Activated CD4-positive, CD25-positive, alpha-beta regulatory T cell treated with anti-CD3 and anti-CD28 coated beads, Interleukin-2, amount 50 U/mL, for 72 hours (primary cell): ENCODE data around the gene ATP6V0D1.
"Not testable (repeated sequence)": the region's sequence is repeated elsewhere in the genome, so short reads cannot be mapped to it uniquely, and the experiment has no call there.

Experiments
- DNase-seq: peaks from one replicate; pipeline ENCODE4 v3.0.0; 2021

ATP6V0D1 gene

GRCh38 chr16:67425061-67425460, 55.9 kb downstream of the ATP6V0D1 start:
- DNase-seq, result no peak

- DNase-seq, result no peak
Measured at GRCh38 chr16:67424261-67424615, 56.7 kb downstream of the ATP6V0D1 start.

DNA sequence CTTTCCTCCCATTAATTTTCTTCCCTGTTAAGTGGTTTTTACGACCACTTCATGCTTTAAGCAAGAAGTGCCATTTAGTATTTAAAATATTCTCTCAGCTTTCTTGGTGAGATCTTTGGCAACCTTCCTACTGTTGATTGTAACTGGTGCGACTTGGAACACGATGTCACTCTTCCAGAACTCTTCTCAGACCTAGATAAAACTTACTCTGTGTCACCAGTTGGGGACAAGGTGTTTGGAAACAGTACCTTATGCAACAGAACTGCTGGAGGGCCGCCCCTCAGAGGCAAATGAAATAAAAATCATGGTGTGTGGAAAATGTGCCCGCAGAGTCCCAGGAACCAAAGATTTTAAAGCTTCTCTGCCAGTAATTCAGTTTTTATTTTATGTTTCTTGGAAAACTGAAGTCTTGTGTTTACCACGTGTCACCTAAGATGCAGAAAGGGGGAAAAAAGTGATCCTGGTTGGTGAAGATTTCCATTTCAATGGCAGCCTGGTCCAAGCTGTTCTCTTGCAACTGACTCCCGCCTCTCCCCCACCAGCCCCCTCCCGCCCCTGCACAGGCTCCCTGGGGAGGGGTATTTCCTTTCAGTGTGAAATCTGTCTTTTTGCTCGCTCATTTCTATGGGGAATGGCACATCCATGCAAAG, 57.2 kb downstream of the ATP6V0D1 start:
- no peak for DNase-seq

DNA sequence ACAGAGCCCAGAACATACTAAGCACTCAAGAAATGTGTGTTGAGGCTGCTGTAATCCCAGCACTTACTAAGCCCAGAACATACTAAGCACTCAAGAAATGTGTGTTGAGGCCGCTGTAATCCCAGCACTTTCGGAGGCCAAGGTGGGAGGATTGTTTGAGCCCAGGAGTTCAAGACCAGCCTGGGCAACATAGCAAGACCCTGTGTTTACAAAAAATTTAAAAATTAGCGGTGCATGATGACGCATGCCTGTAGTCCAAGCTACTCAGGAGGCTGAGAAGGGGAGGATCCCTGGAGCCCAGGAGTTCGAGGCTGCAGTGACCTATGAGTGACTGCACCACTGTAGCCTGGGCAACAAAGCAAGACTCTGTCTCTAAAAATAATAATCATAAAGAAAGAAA, 57.9 kb downstream of the ATP6V0D1 start:
- no peak for DNase-seq

DNA sequence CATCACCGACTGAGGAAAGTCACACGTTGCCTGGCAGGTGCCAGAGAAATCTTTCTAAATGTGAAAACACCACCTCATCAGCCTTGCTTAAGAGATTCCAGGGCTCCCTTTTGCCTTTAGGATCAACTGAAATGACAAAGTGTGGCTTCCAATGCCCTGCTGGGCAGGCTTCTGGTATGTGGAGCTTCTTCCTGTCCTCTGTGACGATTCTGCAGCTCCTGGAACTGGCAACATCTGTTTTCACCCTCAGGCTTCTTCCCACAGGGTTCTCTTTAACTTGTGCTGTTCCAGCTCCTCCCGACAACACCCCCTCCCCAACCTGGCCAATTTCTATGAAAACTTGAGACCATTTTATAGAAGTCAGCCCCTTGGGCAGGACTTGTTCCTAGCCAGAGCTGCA, 59.9 kb downstream of the ATP6V0D1 start:
- DNase-seq, result no peak

GRCh38 chr16:67419931-67420330, 61.0 kb downstream of the ATP6V0D1 start:
- DNase-seq, result no peak

DNA sequence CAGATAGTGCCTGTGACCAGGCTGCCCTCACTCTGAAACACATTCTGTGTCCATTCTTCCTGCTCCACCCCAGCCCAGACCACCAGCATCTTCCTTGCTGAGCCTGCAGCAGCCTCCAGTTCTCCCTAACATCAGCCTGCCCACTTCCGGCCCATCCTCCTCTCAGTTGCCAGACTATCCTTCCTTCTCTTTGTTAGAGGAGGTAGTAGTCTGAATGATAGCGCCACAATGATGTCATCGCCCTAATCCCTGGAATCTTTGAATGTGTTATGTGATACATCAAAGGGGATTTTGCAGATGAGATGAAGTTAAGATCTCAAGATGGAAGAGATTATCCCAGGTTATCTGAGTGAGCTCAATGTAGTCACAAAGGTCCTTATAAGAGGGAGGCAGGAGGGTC, 61.5 kb downstream of the ATP6V0D1 start:
- no peak for DNase-seq

DNA sequence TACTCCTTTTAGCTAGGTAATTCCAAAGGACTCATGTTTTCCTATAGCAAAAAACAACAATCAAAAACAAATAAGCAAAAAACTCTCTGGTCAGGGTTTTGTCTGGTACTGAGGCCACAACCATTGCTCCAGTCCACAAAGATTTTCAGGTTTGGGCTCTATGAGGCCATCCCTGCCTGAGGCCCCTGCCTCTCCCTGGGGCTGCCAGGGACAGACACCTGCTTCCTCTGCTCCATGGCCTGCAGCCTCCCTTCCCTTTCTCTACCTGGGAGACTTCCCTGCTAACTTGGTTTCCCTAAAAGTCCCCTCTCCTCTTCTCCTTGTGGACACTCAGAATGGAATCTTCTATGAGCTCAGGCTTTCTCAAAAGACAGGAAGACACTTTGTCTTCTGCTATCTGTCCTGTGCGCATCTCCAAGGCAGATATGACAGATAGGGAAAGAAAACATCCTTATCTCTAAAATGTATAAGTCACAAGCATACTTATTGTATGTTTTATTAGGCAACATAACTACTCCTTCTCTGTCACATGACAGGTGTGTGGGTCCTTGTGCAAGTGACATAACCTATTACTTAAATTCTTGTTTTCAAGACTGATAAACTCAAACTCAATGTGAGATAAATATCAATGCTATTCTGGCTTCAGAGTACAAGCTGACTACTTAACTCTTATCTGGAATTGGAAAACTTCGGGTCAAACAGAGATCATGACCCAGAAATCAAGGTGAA, 63.5 kb downstream of the ATP6V0D1 start:
- no peak for DNase-seq

- DNase-seq, result peak; percentile 55
Measured at GRCh38 chr16:67415872-67416793, 64.8 kb downstream of the ATP6V0D1 start, which contains the start of gene ZDHHC1. Gene ZDHHC1, minus strand, starts transcription at chr16:67416477. Its CDS starts 8,702 bp downstream, at chr16:67407775.

DNA sequence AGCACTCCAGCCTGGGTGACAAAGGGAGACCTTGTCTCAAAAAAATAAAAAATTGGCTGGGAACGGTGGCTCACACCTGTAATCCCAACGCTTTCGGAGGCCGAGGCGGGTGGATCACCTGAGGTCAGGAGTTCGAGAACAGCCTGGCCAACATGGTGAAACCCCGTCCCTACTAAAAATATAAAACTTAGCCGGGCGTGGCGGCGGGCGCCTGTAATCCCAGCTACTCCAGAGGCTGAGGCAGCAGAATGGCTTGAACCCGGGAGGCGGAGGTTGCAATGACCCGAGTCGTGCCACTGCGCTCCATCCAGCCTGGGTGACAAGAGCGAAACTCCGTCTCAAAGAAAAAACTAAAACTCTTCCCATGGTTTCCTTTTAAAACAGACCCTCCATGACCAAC, 65.5 kb downstream of the ATP6V0D1 start:
- not testable (repeated sequence) for DNase-seq

DNA sequence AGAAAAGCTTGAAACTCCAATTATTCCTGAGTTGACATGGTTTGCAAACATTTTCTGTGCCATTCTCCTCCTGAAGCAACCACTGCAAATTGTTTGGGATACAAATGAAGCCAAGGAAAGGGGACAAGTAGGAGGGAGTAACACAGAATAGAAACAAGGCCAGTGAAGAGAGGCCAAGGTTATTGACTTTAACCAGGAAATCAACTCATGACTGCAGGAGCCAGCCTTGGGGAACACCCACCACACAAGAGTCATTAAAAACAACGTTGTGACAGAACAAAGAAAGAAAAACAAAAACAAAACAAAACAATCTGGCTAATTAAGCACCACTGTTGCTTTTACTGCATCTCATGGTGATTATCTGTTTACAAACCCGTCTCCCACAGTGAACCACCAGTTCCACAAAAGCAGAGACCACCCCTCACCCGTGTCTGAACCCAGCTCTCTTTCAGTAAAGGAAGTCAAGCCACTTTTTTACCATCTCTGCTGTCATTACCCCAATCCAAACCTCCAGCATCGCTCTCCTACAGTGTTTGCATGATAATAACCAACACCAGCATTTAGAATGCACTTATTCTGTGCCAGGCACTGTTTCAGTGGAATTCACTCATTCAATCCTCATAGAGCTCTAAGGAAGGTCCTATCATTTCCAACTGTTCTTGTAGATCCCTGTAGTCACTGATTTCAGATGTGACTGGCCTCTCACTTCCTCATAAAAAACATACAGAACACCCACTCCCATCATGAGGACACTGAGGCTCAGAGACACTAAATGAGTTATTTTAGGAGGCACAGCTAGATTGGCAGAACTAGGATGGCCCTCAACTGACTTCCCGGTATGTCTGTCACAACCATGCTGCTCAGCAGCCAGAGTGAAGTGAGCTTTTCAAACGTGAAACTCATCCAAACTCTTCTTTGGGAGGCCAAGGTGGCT, 66.7 kb downstream of the ATP6V0D1 start:
- DNase-seq, result no peak

DNA sequence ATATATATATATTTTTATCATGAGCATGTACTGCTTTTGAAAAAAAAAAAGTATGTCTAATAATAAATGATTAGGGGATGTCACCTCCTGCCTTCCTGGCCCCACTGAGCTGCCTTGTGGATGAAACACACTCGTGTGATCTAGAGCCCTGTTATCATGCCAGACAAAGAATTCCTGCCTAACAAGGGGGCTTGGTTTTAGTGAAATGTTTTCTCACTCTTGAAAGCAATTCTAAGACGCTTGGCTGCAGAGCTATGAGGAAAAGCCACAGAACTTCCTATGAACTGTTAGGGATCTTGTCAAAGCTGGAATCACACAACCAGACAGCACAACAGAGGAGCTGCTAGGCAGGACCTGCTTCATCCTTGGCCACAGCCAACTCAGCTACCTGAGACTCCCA, 68.7 kb downstream of the ATP6V0D1 start:
- no peak for DNase-seq

GRCh38 chr16:67411339-67411738, 69.6 kb downstream of the ATP6V0D1 start:
- DNase-seq, result no peak

- no peak for DNase-seq
Measured at GRCh38 chr16:67409631-67410030, 71.3 kb downstream of the ATP6V0D1 start.

DNA sequence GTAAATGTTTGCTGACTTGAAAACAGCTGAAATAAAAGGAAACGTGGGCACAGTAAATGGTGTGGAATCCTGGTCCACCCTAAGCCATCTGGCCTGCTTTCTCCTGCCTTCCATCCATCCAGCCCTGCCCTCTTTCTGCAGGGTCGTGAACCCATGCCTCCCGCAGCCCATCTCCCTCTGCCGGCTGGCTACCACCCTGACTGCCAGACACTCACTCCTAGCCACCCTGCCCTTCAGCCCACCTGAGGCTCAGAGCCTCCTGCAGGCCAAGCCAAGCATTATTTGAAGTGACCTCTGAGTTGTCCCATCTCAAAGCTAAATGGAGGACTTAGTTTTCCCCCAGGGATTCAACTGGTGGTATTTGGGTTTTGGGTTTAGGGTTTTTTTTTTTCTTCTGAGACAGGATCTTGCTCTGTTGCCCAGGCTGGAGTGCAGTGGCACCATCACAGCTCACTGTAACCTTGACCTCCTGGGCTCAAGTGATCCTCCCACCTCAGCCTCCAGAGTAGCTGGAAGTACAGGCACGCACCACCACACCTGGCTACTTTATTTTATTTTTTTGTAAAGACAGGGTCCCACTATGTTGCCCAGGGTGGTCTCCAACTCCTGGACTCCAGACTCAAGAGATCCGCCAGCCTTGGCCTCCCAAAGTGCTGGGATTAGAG, 73.0 kb downstream of the ATP6V0D1 start:
- no peak for DNase-seq

DNA sequence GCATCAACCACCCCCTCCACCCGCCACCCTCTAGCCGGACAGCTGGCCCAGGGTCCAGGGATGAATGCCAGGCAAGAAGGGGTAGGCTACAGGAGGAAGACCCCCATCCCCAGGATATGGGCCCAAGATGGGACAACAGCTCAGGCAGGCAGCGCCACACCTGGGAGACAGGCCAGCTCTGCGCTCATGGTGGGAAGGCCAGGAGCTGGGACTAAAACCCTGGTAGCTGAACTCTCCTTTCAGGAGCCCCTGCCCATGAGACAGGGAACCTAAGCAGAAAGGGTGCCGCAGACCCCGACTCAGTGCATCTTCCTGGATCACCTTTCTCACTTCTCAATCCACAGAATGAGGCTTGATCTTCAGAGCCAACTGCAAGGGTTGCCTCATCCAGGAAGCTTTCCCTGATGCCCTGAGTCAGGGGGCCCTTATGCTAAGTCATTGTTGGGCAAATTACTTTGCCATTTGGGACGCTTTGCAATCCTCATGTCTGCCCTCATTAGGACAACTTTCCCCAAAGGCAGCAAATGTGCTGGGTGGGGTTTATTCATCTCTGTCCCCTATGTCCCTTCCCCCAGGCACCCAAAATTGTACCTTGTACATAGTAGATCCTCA, 73.7 kb downstream of the ATP6V0D1 start:
- no peak for DNase-seq

GRCh38 chr16:67406111-67406971, 74.6 kb downstream of the ATP6V0D1 start:
- DNase-seq, result no peak

DNA sequence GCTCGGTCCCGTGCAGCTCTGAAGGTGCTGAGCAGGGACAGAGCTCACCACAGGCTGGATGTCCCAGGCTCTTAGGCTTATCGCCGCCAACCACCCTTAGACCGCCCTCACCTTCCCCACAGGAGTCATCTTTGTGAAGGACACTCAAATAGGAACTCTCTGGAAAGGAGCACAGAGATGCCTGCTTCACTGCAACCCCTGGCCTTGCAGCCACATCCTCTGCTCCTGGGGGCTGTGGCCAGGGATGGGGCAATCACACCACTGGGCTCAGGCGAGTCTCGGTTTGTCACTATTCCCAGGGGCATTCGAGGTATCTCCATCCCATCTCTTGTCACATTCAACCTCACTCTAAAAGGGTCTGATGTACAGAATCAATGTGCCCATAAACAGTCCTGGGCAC, 75.6 kb downstream of the ATP6V0D1 start:
- no peak for DNase-seq

DNA sequence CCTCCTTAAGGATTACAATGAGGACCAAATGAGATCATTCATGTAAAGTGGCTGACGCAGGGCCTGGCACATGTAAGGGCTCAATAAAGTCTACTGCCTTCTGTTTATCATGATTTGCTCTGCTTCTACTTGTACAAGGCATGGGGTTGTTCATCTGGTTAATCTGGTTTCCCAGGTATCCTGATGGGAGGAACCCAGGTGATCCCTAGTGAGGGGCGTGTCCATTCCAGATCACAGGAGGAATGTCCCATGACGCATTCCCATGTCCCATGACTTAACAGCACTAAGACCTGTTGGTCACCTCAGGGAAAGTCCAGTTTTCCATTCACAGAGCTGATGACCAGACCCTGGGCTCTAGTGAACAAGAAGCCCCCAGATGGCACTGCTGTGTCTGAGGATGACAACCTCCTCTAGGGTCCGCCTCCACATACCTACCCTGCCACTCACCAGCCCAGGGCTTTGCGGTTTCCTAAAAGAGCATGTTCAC, 76.2 kb downstream of the ATP6V0D1 start:
- no peak for DNase-seq

GRCh38 chr16:67403976-67404555, 76.9 kb downstream of the ATP6V0D1 start:
- no peak for DNase-seq
